ENCODE measurements around the gene HOXA3. TPM values are rescaled to one million over a fixed set of nuclear protein-coding genes. Genes with fewer than 3 reads are reported as not detected.

Gene HOXA3
- total and polyA plus RNA-seq, 5 donors from 2014 or later = 0.13 TPM; not detected in 4

DNA sequence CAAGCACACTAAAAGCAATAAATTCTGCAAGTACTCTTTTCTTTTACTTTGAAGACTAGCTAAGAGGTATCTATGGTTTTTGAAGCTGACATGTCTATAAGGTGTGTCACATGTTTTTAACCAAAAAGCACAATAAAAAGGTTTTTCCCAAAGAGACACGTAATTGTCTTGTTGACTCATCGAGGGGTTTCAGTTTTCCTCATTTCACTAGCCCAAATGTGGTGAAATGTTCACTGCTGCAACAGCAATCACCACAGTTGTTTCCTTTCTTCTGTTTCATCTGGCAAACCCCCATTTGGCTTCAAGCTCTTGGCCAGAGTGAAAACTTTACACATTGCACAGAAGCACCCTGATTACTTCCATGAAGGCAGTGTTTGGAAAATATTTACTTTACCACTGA is 18.0 kb downstream of the HOXA3 start:
- no peaks in the 10 kb centered on the region for H3K9me3 ChIP-seq (ENCODE audit: control insufficient read depth in 2 of 2, low read length in 2 of 2)
- H3K27me3 ChIP-seq (ENCODE audit: control insufficient read depth, insufficient read depth, low read length) = peaks cover 34% of the 10 kb centered on the region
- Mint-ChIP-seq H3K36me3 (no peaks in the 10 kb centered on the region), H3K9me3 (peaks cover 0 to 2% (median 0%) of the 10 kb centered on the region in 7 donors), H3K27me3 (peaks cover 72% of the 10 kb centered on the region), H3K27ac (no peak overlapping the region), H3K4me3 (no peak overlapping the region), H3K4me1 (peaks cover 0 to 5% (median 0%) of the 10 kb centered on the region in 4 donors)
- peaks cover 3% of the 10 kb centered on the region for H3K4me1 ChIP-seq (ENCODE audit: control insufficient read depth, insufficient read depth, low read length, poor library complexity, severe bottlenecking)
- ATAC-seq (ENCODE audit: low read depth in 2 of 2) (no peak), DNase-seq (no peak)
- H3K4me3 ChIP-seq (ENCODE audit: low read depth, low read length) = no peak overlapping the region
- H3K36me3 ChIP-seq (ENCODE audit: control insufficient read depth, insufficient read depth, low read length) = no peaks in the 10 kb centered on the region
- no peak overlapping the region for H3K27ac ChIP-seq (ENCODE audit: insufficient read depth, low read length, poor library complexity, severe bottlenecking)

DNA sequence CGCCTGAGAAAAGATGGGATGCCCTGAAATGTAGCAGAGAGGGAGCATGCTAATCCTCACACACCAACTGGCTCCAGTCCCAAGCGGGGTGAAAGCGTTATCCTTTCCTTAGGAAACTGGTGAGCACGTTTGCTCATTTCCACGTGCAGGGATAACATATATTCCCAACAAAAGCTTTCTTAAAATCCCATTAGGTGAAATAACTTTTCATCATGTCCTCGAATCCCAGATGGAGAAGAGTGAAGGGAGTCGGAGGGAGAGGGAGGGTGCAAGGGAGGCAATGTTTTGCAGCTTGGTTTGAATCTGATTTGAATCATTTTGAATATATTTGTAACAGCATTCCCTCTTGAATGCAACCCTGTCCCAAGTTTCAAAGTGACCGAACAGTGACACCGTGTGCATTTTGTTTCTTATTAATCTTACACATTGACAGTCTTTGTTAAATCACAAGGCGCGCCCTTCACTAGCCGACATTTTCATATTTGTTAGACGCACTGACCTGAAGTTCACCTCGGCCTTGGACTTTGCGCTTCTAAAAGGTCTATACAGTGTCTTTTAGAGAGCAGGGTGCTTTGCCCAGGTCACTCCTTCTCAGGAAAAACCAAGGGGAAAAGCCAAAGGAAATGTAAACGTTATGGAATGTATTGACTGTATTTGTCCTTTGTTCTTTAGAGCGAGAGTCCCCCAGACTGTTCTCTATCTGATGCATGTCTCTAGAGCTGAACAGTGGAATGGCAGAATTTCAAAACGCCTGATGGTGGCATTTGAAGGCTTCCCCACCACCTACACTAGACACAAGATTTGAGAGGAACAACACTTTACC is 18.8 kb downstream of the HOXA3 start:
- Histone ChIP-seq H3K4me1 (ENCODE audit: control insufficient read depth, insufficient read depth, low read length, poor library complexity, severe bottlenecking) (peaks cover 3% of the 10 kb centered on the region), H3K4me3 (ENCODE audit: low read depth, low read length) (no peak overlapping the region), H3K9me3 (ENCODE audit: control insufficient read depth in 2 of 2, low read length in 2 of 2) (no peaks in the 10 kb centered on the region), H3K27me3 (ENCODE audit: control insufficient read depth, insufficient read depth, low read length) (peaks cover 35% of the 10 kb centered on the region), H3K36me3 (ENCODE audit: control insufficient read depth, insufficient read depth, low read length) (no peaks in the 10 kb centered on the region), H3K27ac (ENCODE audit: insufficient read depth, low read length, poor library complexity, severe bottlenecking) (no peak overlapping the region)
- ATAC-seq (ENCODE audit: low read depth in 2 of 2) = no peak
- DNase-seq = no peak
- Mint-ChIP-seq H3K27ac (no peak overlapping the region), H3K27me3 (peaks cover 76% of the 10 kb centered on the region), H3K4me3 (no peak overlapping the region), H3K36me3 (no peaks in the 10 kb centered on the region), H3K4me1 (peaks cover 0 to 7% (median 0%) of the 10 kb centered on the region in 4 donors), H3K9me3 (peaks cover 0 to 2% (median 0%) of the 10 kb centered on the region in 7 donors)

DNA sequence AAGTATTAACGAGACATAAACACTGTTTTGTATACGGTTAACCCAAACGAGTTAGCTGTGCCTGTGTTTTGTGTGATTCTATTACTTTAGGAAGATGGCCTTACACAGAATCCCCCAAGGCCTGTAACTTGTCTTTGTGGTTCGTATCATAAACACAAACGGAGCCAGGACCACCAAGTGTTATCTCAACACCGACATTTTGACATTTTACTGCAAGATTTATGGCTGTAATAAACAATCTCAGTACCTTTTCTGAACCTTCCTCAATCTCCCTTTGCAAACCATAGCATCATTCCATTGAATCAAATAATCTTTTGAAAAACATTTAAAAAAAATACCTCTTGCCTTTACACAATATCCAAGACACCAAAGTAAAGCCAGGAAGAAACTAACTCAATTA is 19.4 kb downstream of the HOXA3 start:
- peaks cover 0 to 2% (median 0%) of the 10 kb centered on the region in 7 donors for H3K9me3 Mint-ChIP-seq
- peaks cover 0 to 7% (median 0%) of the 10 kb centered on the region in 4 donors for H3K4me1 Mint-ChIP-seq

DNA sequence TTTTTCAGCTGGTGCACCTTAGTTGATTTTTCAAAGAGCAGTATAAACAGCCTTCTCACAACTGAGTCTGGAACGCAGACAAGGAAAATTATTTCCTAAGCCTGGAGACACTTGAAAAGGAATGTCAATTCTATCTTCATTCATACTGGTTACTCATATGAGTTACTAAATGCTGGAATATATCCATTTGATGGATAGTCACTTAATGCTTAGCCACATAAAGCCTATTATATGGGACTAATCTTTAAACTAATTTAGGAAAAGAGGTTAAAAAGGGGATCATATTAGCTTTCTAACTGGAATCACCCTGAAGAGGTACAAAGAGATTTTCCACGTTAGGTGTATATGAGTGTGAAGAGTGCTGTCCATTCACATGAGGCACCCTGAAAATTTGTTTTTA is 20.2 kb downstream of the HOXA3 start:
- Mint-ChIP-seq H3K27me3 (peaks cover 72% of the 10 kb centered on the region), H3K27ac (no peak overlapping the region), H3K4me1 (peaks cover 0 to 7% (median 0%) of the 10 kb centered on the region in 4 donors), H3K36me3 (no peaks in the 10 kb centered on the region), H3K9me3 (peaks cover 0 to 4% (median 0%) of the 10 kb centered on the region in 7 donors), H3K4me3 (peak overlapping the region in 2 of 4 donors; percentile 7 to 57)
- Histone ChIP-seq H3K9me3 (ENCODE audit: control insufficient read depth in 2 of 2, low read length in 2 of 2) (no peaks in the 10 kb centered on the region), H3K4me3 (ENCODE audit: low read depth, low read length) (no peak overlapping the region), H3K27ac (ENCODE audit: insufficient read depth, low read length, poor library complexity, severe bottlenecking) (no peak overlapping the region), H3K4me1 (ENCODE audit: control insufficient read depth, insufficient read depth, low read length, poor library complexity, severe bottlenecking) (peaks cover 3% of the 10 kb centered on the region), H3K27me3 (ENCODE audit: control insufficient read depth, insufficient read depth, low read length) (peaks cover 40% of the 10 kb centered on the region), H3K36me3 (ENCODE audit: control insufficient read depth, insufficient read depth, low read length) (no peaks in the 10 kb centered on the region)
- ATAC-seq (ENCODE audit: low read depth in 2 of 2) (no peak), DNase-seq (no peak)

More for the DNA sequence above, 19.4 kb downstream of the HOXA3 start:
- Histone ChIP-seq H3K36me3 (ENCODE audit: control insufficient read depth, insufficient read depth, low read length) (no peaks in the 10 kb centered on the region), H3K4me3 (ENCODE audit: low read depth, low read length) (no peak overlapping the region), H3K27ac (ENCODE audit: insufficient read depth, low read length, poor library complexity, severe bottlenecking) (no peak overlapping the region), H3K4me1 (ENCODE audit: control insufficient read depth, insufficient read depth, low read length, poor library complexity, severe bottlenecking) (peaks cover 3% of the 10 kb centered on the region), H3K27me3 (ENCODE audit: control insufficient read depth, insufficient read depth, low read length) (peaks cover 39% of the 10 kb centered on the region), H3K9me3 (ENCODE audit: control insufficient read depth in 2 of 2, low read length in 2 of 2) (no peaks in the 10 kb centered on the region)
- Mint-ChIP-seq H3K27me3 (peaks cover 74% of the 10 kb centered on the region), H3K36me3 (no peaks in the 10 kb centered on the region), H3K4me3 (no peak overlapping the region), H3K27ac (no peak overlapping the region)
- no peak for ATAC-seq (ENCODE audit: low read depth in 2 of 2)
- no peak for DNase-seq

DNA sequence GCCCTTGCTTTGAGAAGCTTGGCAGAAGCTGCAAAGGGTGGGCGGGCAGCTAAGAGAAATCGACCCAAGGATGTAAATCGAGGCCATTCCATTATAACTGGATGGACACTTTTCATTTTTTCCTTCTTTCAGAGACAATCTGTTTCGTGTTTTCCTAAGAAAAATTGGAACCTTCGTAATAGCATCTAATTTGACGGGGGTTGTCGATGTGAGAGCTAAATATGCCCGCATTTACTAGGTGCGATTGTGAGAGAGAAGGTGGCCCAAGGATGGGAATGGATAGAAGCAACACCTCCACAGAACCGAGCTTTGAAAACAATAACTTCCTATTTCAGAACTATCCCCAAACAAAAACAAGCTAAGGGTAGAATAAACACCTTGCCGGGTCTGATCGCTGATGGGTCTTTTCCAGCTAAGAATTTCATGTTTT is 21.0 kb downstream of the HOXA3 start:
- Mint-ChIP-seq H3K4me3 (peak overlapping the region; percentile 49 to 90 (median 70)), H3K27ac (no peak overlapping the region), H3K4me1 (peaks cover 0 to 7% (median 0%) of the 10 kb centered on the region in 4 donors), H3K36me3 (no peaks in the 10 kb centered on the region), H3K9me3 (peaks cover 0 to 4% (median 0%) of the 10 kb centered on the region in 7 donors), H3K27me3 (peaks cover 66% of the 10 kb centered on the region)
- Histone ChIP-seq H3K27me3 (ENCODE audit: control insufficient read depth, insufficient read depth, low read length) (peaks cover 41% of the 10 kb centered on the region), H3K4me1 (ENCODE audit: control insufficient read depth, insufficient read depth, low read length, poor library complexity, severe bottlenecking) (peaks cover 3% of the 10 kb centered on the region), H3K27ac (ENCODE audit: insufficient read depth, low read length, poor library complexity, severe bottlenecking) (no peak overlapping the region), H3K9me3 (ENCODE audit: control insufficient read depth in 2 of 2, low read length in 2 of 2) (no peaks in the 10 kb centered on the region), H3K36me3 (ENCODE audit: control insufficient read depth, insufficient read depth, low read length) (no peaks in the 10 kb centered on the region), H3K4me3 (ENCODE audit: low read depth, low read length) (peak overlapping the region; percentile 43)
- no peak for DNase-seq
- ATAC-seq (ENCODE audit: low read depth in 2 of 2) = no peak

DNA sequence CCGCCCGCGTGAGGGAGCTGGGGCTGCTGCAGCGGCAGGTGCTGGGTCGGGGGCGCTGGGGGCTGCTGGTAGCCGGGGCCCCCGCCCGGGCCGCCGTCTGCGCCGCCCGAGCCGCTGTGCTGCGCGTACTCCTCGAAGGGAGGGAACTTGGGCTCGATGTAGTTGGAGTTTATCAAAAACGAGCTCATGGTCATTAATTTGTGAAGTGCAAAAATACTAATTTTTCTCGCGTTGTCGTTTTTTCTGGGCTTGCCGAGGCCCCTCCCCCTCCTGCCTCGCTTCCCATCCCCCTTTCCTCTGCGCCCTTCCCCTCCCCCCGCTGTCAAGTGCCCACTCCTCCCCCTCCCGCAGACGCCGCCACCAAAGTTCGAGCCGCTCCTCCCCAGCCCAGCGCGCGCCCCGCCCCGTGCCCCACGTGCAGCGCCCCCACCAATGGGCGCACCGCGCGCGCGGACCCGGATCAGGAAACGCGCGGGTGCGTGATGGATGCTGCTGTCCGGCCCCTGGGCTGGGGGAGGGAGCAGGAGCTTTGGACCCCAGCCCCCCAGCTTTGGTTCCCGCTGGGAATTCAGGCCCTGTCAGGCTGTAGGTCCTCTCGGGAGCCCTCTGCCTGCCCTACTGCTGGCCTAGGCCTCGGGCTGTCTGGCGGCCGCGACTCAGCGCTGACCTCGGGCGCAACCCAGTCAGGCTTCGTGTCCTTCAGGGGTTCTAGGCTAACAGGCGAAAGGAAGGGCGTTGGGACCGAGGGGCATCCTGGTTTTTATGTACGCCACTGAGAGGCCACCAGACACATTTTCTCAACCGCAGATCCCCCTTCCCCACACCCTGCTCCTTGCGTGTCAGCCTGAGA is 21.6 kb downstream of the HOXA3 start, which contains the start of gene HOXA4:
Gene HOXA4, minus strand, starts transcription at position 218 of the 850 bp plus-strand sequence. Its CDS starts 24 bp downstream, at position 194.
- Mint-ChIP-seq H3K9me3 (peaks cover 0 to 4% (median 0%) of the 10 kb centered on the region in 7 donors), H3K4me3 (peak within 1 kb of the TSS; percentile 49 to 90 (median 72)), H3K4me1 (peaks cover 0 to 7% (median 0%) of the 10 kb centered on the region in 4 donors), H3K27ac (peak within 1 kb of the TSS in 1 of 3 donors; percentile 78), H3K36me3 (no peaks in the 10 kb centered on the region), H3K27me3 (peaks cover 66% of the 10 kb centered on the region)
- peak; percentile 78 to 93 for ATAC-seq (ENCODE audit: low read depth in 2 of 2)
- Histone ChIP-seq H3K9me3 (ENCODE audit: control insufficient read depth in 2 of 2, low read length in 2 of 2) (no peaks in the 10 kb centered on the region), H3K4me3 (ENCODE audit: low read depth, low read length) (peak within 1 kb of the TSS; percentile 43), H3K36me3 (ENCODE audit: control insufficient read depth, insufficient read depth, low read length) (no peaks in the 10 kb centered on the region), H3K4me1 (ENCODE audit: control insufficient read depth, insufficient read depth, low read length, poor library complexity, severe bottlenecking) (peaks cover 3% of the 10 kb centered on the region), H3K27me3 (ENCODE audit: control insufficient read depth, insufficient read depth, low read length) (peaks cover 35% of the 10 kb centered on the region), H3K27ac (ENCODE audit: insufficient read depth, low read length, poor library complexity, severe bottlenecking) (peak within 1 kb of the TSS; percentile 53)
- DNase-seq = peak; percentile 64 to 77 (median 75)

DNA sequence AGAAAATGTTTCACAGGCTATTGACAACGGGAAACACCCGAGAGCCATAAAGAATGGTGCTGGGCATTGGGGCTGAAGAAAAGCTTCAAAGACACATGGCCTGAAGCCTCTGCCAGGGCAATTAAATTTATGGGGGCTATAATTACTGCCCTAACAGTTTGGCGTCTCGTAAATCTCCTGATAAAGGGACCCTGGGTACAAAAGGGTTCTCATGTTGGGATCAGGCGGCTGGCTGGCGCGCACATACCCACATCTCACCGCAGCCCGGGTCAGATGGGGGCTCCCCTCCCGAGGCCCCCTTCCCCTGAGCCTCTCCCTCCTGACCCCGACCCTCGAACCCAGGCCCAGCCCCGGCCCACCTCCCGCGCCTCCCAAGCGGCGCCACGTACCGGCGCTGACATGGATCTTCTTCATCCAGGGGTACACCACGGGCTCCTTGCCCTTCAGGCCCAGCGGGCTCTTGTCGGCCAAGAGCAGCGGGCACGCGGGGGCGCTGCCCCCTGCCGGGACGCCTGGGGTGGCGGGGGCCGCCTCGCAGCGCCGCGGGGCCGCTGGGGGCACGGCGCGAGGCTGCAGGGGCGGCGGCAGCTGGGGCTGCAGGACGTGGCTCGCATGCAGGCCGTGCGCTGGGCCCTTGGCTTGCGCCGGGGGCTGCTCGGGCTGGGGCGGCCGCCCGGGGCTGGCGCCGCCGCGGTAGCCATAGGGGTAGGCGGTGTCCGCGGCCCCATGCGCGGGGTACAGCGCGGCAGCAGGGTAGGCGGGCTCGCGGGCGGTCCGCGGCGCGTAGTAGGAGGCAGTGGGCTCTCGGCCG is 22.4 kb downstream of the HOXA3 start:
- Histone ChIP-seq H3K9me3 (ENCODE audit: control insufficient read depth in 2 of 2, low read length in 2 of 2) (no peaks in the 10 kb centered on the region), H3K27me3 (ENCODE audit: control insufficient read depth, insufficient read depth, low read length) (peaks cover 29% of the 10 kb centered on the region), H3K27ac (ENCODE audit: insufficient read depth, low read length, poor library complexity, severe bottlenecking) (no peak overlapping the region), H3K4me3 (ENCODE audit: low read depth, low read length) (no peak overlapping the region), H3K4me1 (ENCODE audit: control insufficient read depth, insufficient read depth, low read length, poor library complexity, severe bottlenecking) (peaks cover 3% of the 10 kb centered on the region), H3K36me3 (ENCODE audit: control insufficient read depth, insufficient read depth, low read length) (no peaks in the 10 kb centered on the region)
- no peaks in the 10 kb centered on the region for H3K36me3 Mint-ChIP-seq
- ATAC-seq (ENCODE audit: low read depth in 2 of 2) (peak in 1 of 2 donors; percentile 7), DNase-seq (no peak)
- H3K27ac Mint-ChIP-seq = no peak overlapping the region
- H3K27me3 Mint-ChIP-seq = peaks cover 66% of the 10 kb centered on the region
- peaks cover 0 to 7% (median 0%) of the 10 kb centered on the region in 4 donors for H3K4me1 Mint-ChIP-seq
- peaks cover 0 to 4% (median 0%) of the 10 kb centered on the region in 7 donors for H3K9me3 Mint-ChIP-seq
- peak overlapping the region in 3 of 4 donors; percentile 23 to 77 (median 61) for H3K4me3 Mint-ChIP-seq
